Erythroblast (primary cell): ENCODE results near the gene TAF10.

ENCODE experiments used
- GATA1 ChIP-seq: IDR thresholded peaks from 2 replicates; pipeline ENCODE4 v1.6.1; 2011; ENCODE audit warnings: low read depth, mild to moderate bottlenecking, control low read depth, low read length, moderate library complexity
- POLR2A ChIP-seq: IDR thresholded peaks from 2 replicates; pipeline ENCODE4 v1.6.1; 2011; ENCODE audit warnings: mild to moderate bottlenecking, low read length

- TF ChIP-seq POLR2A = no peak
- no peak for TF ChIP-seq GATA1
Measured at GRCh38 chr11:6588018-6588417, 24.0 kb downstream of the TAF10 start.
